Spleen (tissue), 11 donors: Measurements from ENCODE around the gene TMPRSS6. TPM values are rescaled to one million over a fixed set of nuclear protein-coding genes. Genes with fewer than 3 reads are reported as not detected.
"Not testable (repeated sequence)": the region's sequence is repeated elsewhere in the genome, so short reads cannot be mapped to it uniquely, and the experiment has no call there.

Source experiments
- DNase-seq: peaks from one replicate; pipeline ENCODE4 v3.0.0-alpha.2; 2020
- H3K27ac ChIP-seq, 8 donors: fragments of 200-600 bp; sonication (generic) in 7 of 8; 1 replicate in 4 of 8; 2 replicates in 4 of 8; pipeline versions ENCODE4 v1.5.0 to v1.8.0; 2016 to 2021; ENCODE audit warnings: inconsistent platforms in 4 of 8, mild to moderate bottlenecking in 4 of 8, moderate library complexity in 1 of 8
- H3K27me3 ChIP-seq, 7 donors: fragments of 200-600 bp; sonication (generic) in 6 of 7; replicated peaks in 1 of 7; 1 replicate in 4 of 7; 2 replicates in 3 of 7; pipeline versions ENCODE4 v1.5.0 to v1.8.0; 2016 to 2021; ENCODE audit warnings: inconsistent platforms in 3 of 7, mild to moderate bottlenecking in 1 of 7
- H3K36me3 ChIP-seq, 6 donors: fragments of 200-600 bp; sonication (generic) in 5 of 6; 1 replicate in 4 of 6; 2 replicates in 2 of 6; pipeline versions ENCODE4 v1.5.0 to v1.8.0; 2016 to 2021; ENCODE audit warnings: inconsistent platforms in 2 of 6
- H3K4me1 ChIP-seq, 6 donors: fragments of 200-600 bp; sonication (generic) in 5 of 6; 1 replicate in 3 of 6; 2 replicates in 3 of 6; pipeline versions ENCODE4 v1.5.0 to v1.8.0; 2016 to 2021; ENCODE audit warnings: inconsistent platforms in 3 of 6
- H3K4me3 ChIP-seq, 8 donors: fragments of 200-600 bp; sonication (generic) in 7 of 8; 1 replicate in 4 of 8; 2 replicates in 4 of 8; pipeline versions ENCODE4 v1.5.0 to v1.8.0; 2016 to 2021; ENCODE audit warnings: inconsistent platforms in 4 of 8, mild to moderate bottlenecking in 4 of 8, moderate library complexity in 2 of 8
- H3K9me3 ChIP-seq, 8 donors: fragments of 200-600 bp; sonication (generic) in 7 of 8; 1 replicate in 4 of 8; 2 replicates in 4 of 8; pipeline versions ENCODE4 v1.5.0 to v1.8.0; 2016 to 2021; ENCODE audit warnings: inconsistent platforms in 4 of 8
- POLR2A ChIP-seq, 3 donors: fragments of 450-650 bp; IDR thresholded peaks; one replicate each; pipeline ENCODE4 v1.5.1; 2017; ENCODE audit warnings: antibody characterized with exemption in 3 of 3, mild to moderate bottlenecking in 1 of 3
- POLR2AphosphoS5 ChIP-seq, 3 donors: sonication (generic); formaldehyde crosslinking; IDR thresholded peaks; one replicate each; pipeline ENCODE4 v1.5.1; 2017; ENCODE audit warnings: antibody characterized with exemption in 3 of 3
- WGBS, 5 donors: extraction: QIAGEN DNeasy Blood & Tissue Kit in 3 of 5; methylation state at CpG; one replicate each; pipeline versions ENCODE4 v1.1.5 to v1.1.7; 2013 to 2018; 5-methylcytosine and 5-hydroxymethylcytosine counted together
- intact Hi-C: fragments of 100-400 bp; cut with DNase I; formaldehyde crosslinking; loops from one replicate; pipeline ENCODE4 v1.15.0; 2023; ENCODE audit warnings: low total_unique reads
- polyA plus RNA-seq, 3 donors: library from polyadenylated mRNA; stranded (reverse); fragments of 200-250 nt; gene quantifications; one replicate each; pipeline ENCODE4 v1.2.1, GENCODE V29; 2013
- total RNA-seq, 7 donors: library from RNA; depleted of rRNA in 3 of 7; stranded (reverse); fragments of >200 nt in 3 of 7; fragmentation: NEBNext Ultra II Directional in 4 of 7; extraction: Animal tissue kit (Norgen Biotek cat#: 25700) in 4 of 7; gene quantifications; one replicate each; pipeline versions ENCODE4 v1.1.0 to v1.2.1, GENCODE V29; 2016 to 2021
- TF ChIP-seq, protein P1 (sequence below), 11 experiments: fragments of 200-600 bp in 7 of 11; fragments of 450-650 bp in 4 of 11; sonication (generic) in 4 of 11; IDR thresholded peaks in 8 of 11; conservative IDR thresholded peaks in 3 of 11; 1 replicate in 7 of 11; 2 replicates in 4 of 11; pipeline versions ENCODE4 v1.4.0 to v1.8.0; 2016 to 2021; ENCODE audit warnings: antibody characterized with exemption in 11 of 11, inconsistent platforms in 4 of 11, mild to moderate bottlenecking in 1 of 11
- donor health status: healthy with polysubstance abuse.
- donor health status: DM: no; HTN: no; CAD: no; lungs with moderate emphysema.
- donor health status: DM: no; HTN: no; CAD: no.
- donor health status: Bipolar disorder and iron deficiency.
- donor health status: healthy.
- donor health status: DM: no; HTN: no; CAD: no.
- donor health status: DM: yes; HTN: yes; CAD: no.

TMPRSS6 gene
- total and polyA plus RNA-seq, 10 donors = 0.09 to 0.55 (median 0.28) TPM; not detected in 5

DNA sequence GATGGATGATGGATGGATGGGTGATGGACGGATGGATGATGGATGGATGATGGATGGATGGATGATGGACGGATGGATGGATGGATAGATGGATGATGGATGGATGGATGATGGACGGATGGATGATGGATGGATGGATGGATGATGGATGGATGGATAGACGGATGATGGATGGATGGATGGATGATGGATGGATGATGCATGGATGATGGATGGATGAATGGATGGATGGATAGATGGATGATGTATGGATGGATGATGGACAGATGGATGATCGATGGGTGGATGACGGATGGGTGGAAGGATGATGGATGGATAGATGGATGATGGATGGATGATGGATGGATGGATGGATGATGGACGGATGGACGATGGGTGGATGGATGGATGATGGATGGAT, 36.8 kb downstream of the TMPRSS6 start:
- H3K9me3 ChIP-seq = no peaks in the 10 kb centered on the region
- 88 to 97% (median 95%) methylated on average over 8 of the region's 8 CpGs for WGBS, 5 donors
- H3K4me3 ChIP-seq = no peak overlapping the region
- H3K36me3 ChIP-seq = no peaks in the 10 kb centered on the region
- intact Hi-C loops = no loop called here
- TF ChIP-seq, protein P1, sequence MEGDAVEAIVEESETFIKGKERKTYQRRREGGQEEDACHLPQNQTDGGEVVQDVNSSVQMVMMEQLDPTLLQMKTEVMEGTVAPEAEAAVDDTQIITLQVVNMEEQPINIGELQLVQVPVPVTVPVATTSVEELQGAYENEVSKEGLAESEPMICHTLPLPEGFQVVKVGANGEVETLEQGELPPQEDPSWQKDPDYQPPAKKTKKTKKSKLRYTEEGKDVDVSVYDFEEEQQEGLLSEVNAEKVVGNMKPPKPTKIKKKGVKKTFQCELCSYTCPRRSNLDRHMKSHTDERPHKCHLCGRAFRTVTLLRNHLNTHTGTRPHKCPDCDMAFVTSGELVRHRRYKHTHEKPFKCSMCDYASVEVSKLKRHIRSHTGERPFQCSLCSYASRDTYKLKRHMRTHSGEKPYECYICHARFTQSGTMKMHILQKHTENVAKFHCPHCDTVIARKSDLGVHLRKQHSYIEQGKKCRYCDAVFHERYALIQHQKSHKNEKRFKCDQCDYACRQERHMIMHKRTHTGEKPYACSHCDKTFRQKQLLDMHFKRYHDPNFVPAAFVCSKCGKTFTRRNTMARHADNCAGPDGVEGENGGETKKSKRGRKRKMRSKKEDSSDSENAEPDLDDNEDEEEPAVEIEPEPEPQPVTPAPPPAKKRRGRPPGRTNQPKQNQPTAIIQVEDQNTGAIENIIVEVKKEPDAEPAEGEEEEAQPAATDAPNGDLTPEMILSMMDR (IDR thresholded peaks at IDR 0.05 in 8 of 11, conservative IDR thresholded peaks at IDR 0.05 in 3 of 11) = no peak
- TF ChIP-seq POLR2AphosphoS5 (IDR thresholded peaks at IDR 0.05) = no peak
- no peak for TF ChIP-seq POLR2A (IDR thresholded peaks at IDR 0.05)
- peaks cover 0 to 76% (median 21%) of the 10 kb centered on the region in 7 donors for H3K27me3 ChIP-seq
- peaks cover 0 to 7% (median under 1%) of the 10 kb centered on the region in 6 donors for H3K4me1 ChIP-seq
- no peak for DNase-seq
- no peak overlapping the region for H3K27ac ChIP-seq

DNA sequence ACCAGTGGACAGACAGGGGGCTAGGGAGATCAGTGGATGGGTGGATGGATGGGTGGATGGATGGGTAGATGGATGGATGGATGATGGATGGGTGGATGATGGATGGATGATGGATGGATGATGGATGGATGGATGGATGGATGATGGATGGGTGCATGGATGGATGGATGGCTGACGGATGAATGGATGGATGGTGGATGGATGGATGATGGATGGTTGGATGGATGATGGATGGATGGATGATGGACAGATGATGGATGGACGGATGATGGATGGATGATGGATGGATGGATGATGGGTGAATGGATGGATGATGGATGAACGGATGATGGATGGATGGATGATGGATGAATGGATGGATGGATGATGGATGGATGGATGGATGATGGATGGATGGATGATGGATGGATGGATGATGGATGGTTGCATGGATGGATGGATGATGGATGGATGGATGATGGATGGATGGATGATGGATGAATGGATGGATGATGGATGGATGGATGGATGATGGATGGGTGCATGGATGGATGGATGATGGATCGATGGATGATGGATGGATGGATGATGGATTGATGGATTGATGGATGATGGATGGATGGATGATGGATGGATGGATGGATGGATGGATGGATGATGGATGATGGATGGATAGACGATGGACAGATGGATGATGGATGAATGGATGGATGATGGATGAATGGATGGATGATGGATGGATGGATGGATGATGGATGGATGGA, 37.5 kb downstream of the TMPRSS6 start:
- DNase-seq, H3K4me3 ChIP-seq, H3K9me3 ChIP-seq, H3K36me3 ChIP-seq, H3K27ac ChIP-seq, H3K4me1 ChIP-seq, intact Hi-C loops: not testable (repeated sequence)
- peaks cover 0 to 73% (median 21%) of the 10 kb centered on the region in 7 donors for H3K27me3 ChIP-seq
- 92 to 97% (median 94%) methylated on average over 5 of the region's 5 CpGs for WGBS, 5 donors

DNA sequence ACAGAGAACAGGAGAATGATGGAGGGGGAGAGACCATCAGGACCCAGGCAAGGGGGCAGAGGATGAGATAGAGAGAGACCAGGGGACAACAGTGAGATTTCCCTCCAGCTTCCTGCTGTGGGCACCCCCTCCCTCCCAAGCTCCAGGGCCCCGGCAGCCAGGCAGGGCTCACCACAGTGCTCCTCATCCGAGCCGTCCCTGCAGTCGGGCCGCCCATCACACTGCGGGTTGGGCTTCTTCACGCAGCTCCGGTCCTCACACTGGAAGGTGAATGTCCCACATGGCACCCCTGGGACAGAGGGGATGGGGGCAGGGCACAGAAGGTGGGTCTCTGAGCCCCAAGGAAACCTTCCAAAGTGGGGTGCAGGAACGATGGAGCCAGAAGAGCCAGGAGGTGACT, 38.8 kb downstream of the TMPRSS6 start:
- Histone ChIP-seq H3K36me3 (no peaks in the 10 kb centered on the region), H3K27me3 (peaks cover 0 to 63% (median 21%) of the 10 kb centered on the region in 7 donors), H3K9me3 (no peaks in the 10 kb centered on the region), H3K27ac (no peak overlapping the region), H3K4me3 (no peak overlapping the region), H3K4me1 (peaks cover 0 to 5% (median 0%) of the 10 kb centered on the region in 6 donors)
- 51 to 64% (median 56%) methylated on average over 7 to 9 of the region's 9 CpGs for WGBS, 5 donors
- no peak for TF ChIP-seq POLR2A (IDR thresholded peaks at IDR 0.05)
- intact Hi-C loops = no loop called here
- no peak for DNase-seq

DNA sequence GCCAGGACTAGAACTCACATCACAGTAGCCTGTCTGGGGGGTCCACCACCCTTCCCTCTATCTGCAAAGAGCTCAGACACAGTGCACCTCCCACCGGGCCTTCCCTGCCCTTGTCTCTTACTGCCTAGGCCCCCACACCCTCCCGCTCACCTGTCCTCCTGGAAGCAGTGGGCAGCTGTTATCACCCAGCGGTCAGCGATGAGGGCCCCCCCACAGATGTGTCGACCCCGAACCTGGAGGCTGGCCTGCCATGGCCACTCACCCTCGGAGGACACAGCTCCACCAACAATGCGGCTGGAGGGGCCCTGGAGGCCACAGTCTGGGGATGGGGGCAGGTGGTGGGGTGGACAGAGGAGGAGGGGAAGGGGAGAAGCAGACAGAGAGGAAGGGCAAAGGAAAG, 39.2 kb downstream of the TMPRSS6 start:
- Histone ChIP-seq H3K36me3 (no peaks in the 10 kb centered on the region), H3K9me3 (no peaks in the 10 kb centered on the region), H3K4me3 (no peak overlapping the region), H3K27me3 (peaks cover 0 to 60% (median 21%) of the 10 kb centered on the region in 7 donors), H3K27ac (no peak overlapping the region), H3K4me1 (peaks cover 0 to 5% (median 0%) of the 10 kb centered on the region in 6 donors)
- DNase-seq = no peak
- TF ChIP-seq POLR2A (IDR thresholded peaks at IDR 0.05) (no peak), POLR2AphosphoS5 (IDR thresholded peaks at IDR 0.05) (no peak)
- TF ChIP-seq, protein P1 (IDR thresholded peaks at IDR 0.05 in 8 of 11, conservative IDR thresholded peaks at IDR 0.05 in 3 of 11) = no peak
- intact Hi-C loops = no loop called here
- WGBS, 5 donors = 76 to 85% (median 81%) methylated on average over 8 of the region's 8 CpGs

DNA sequence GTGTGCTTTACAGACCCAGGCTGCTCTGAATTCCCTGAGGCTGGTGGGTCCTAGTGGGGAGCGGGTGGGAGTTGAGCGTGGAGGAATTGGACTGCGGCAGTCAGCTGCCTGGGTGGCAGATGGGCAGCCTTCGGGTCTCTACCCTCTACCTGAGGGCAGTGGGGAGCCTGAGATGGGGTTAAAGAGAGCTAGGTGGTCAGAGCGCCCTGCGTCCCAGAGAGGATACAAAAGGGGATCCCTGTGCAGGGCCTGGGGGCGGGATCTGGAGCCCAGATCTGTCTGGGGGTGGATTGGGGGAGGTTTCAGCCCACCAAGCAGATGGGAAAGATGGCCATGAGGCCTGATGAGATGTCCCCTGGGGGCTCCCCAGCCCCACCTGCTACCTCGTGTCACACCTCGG, 39.8 kb downstream of the TMPRSS6 start:
- no peaks in the 10 kb centered on the region for H3K36me3 ChIP-seq
- intact Hi-C loops = no loop called here
- no peaks in the 10 kb centered on the region for H3K9me3 ChIP-seq
- H3K4me3 ChIP-seq = no peak overlapping the region
- no peak for DNase-seq
- H3K27ac ChIP-seq = no peak overlapping the region
- TF ChIP-seq POLR2A (IDR thresholded peaks at IDR 0.05) (no peak), POLR2AphosphoS5 (IDR thresholded peaks at IDR 0.05) (no peak)
- TF ChIP-seq, protein P1 (IDR thresholded peaks at IDR 0.05 in 8 of 11, conservative IDR thresholded peaks at IDR 0.05 in 3 of 11) = no peak
- WGBS, 5 donors = 71 to 84% (median 76%) methylated on average over 9 of the region's 9 CpGs
- peaks cover 0 to 5% (median 0%) of the 10 kb centered on the region in 6 donors for H3K4me1 ChIP-seq
- peaks cover 0 to 58% (median 21%) of the 10 kb centered on the region in 7 donors for H3K27me3 ChIP-seq
